DMS 273 (cell line): ENCODE data around the gene FXYD1.

Source experiments
- DNase-seq: peaks from one replicate; lab custom pipeline; 2025; ENCODE audit not compliant: unreplicated experiment; lab: John Stamatoyannopoulos, UW

Gene FXYD1

DNA sequence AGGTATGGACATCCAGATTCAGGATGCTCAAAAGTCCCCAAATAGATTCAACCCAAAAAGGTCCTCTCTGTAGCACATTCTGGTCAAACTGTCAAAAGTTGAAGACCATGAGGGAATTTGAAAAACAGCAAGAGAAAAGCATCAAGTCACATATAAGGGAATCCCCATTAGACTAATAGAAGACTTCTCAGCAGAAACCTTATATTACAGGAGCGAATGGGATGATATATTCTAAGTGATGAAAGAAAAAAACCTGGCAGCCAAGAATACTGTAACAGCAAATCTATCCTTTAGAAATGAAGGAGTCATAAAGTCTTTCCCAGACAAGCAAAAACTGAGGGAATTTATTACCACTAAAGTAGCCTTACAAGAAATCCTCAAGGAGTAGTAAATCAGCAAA lies 45.6 kb downstream of the FXYD1 start:
- no peak for DNase-seq

DNA sequence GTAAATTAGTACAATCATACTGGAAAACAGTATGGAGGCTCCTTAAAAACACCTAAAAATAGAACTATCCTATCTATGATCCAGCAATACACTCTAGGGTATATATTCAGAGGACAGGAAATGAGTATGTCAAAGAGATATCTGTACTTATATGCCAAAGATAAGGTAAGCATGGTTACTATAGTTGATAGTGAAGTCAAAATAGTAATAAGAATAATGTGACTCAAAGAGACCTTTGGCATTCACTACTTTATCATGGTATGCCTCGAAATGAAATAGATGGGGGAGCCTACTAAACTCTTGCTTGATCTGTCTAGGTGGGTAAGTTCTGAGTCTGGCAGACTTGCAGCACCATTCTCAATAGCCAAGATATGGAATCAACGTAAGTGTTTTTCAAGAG lies 46.3 kb downstream of the FXYD1 start:
- no peak for DNase-seq
